Measurements from ENCODE around the gene TSSK2.
A peak's percentile ranks its signal among the peaks of the same experiment; 100 is the strongest.

The TSSK2 gene

GRCh38 chr22:19106886-19107729 is 24.0 kb upstream of the TSSK2 start:
- DNase-seq, result no peak

GRCh38 chr22:19107730-19108074 is 23.4 kb upstream of the TSSK2 start:
- no peak for DNase-seq

- no peak for DNase-seq
Observed at GRCh38 chr22:19108807-19109197, 22.3 kb upstream of the TSSK2 start.

- peak; percentile 53 for DNase-seq
Observed at GRCh38 chr22:19109198-19110063, 21.7 kb upstream of the TSSK2 start.

- no peak for DNase-seq
Observed at GRCh38 chr22:19110064-19110458, 21.0 kb upstream of the TSSK2 start.

GRCh38 chr22:19110646-19111045 is 20.5 kb upstream of the TSSK2 start:
- no peak for DNase-seq

- DNase-seq, result no peak
Observed at GRCh38 chr22:19111140-19111539, 20.0 kb upstream of the TSSK2 start.

- DNase-seq, result no peak
Observed at GRCh38 chr22:19111584-19111983, 19.5 kb upstream of the TSSK2 start.

GRCh38 chr22:19113429-19113828 is 17.7 kb upstream of the TSSK2 start:
- no peak for DNase-seq

GRCh38 chr22:19114984-19115552 is 16.0 kb upstream of the TSSK2 start:
- no peak for DNase-seq

- no peak for DNase-seq
Observed at GRCh38 chr22:19115628-19116027, 15.5 kb upstream of the TSSK2 start.

- DNase-seq, result no peak
Observed at GRCh38 chr22:19117111-19117512, 14.0 kb upstream of the TSSK2 start.

GRCh38 chr22:19118329-19118880 is 12.7 kb upstream of the TSSK2 start:
- DNase-seq, result no peak

- no peak for DNase-seq
Observed at GRCh38 chr22:19119949-19120348, 11.2 kb upstream of the TSSK2 start.

- DNase-seq, result no peak
Observed at GRCh38 chr22:19120829-19121630, 10.1 kb upstream of the TSSK2 start.

- peak; percentile 17 for DNase-seq
Observed at GRCh38 chr22:19121631-19122142, 9.4 kb upstream of the TSSK2 start.

GRCh38 chr22:19122143-19122751 is 8.9 kb upstream of the TSSK2 start, which contains the start of gene DGCR2:
TSS of gene DGCR2 (minus strand) at chr22:19122412. CDS start at chr22:19122206, 206 bp downstream.
- DNase-seq, result peak; percentile 96

GRCh38 chr22:19122752-19123492 is 8.2 kb upstream of the TSSK2 start:
- no peak for DNase-seq

- no peak for DNase-seq
Observed at GRCh38 chr22:19123936-19124335, 7.2 kb upstream of the TSSK2 start.

GRCh38 chr22:19124377-19124776 is 6.7 kb upstream of the TSSK2 start:
- DNase-seq, result no peak

- no peak for DNase-seq
Observed at GRCh38 chr22:19125011-19125410, 6.1 kb upstream of the TSSK2 start.
